GM18502 (cell line): ENCODE results near the gene EPS8L3.
A peak's percentile ranks its signal among the peaks of the same experiment; 100 is the strongest.

Source experiments
- ATAC-seq: cut with Tn5 transposase; IDR thresholded peaks from one replicate; pipeline ENCODE4 v1.9.1; 2021; ENCODE audit warnings: mild to moderate bottlenecking; ENCODE audit not compliant: unreplicated experiment, poor library complexity

Gene EPS8L3

GRCh38 chr1:109782927-109783326 lies 19.2 kb upstream of the EPS8L3 start:
- no peak for ATAC-seq

GRCh38 chr1:109782514-109782913 lies 18.8 kb upstream of the EPS8L3 start:
- ATAC-seq = no peak

- no peak for ATAC-seq
Measured at GRCh38 chr1:109781806-109782205, 18.1 kb upstream of the EPS8L3 start.

GRCh38 chr1:109780982-109781381 lies 17.3 kb upstream of the EPS8L3 start:
- ATAC-seq = no peak

- ATAC-seq = no peak
Measured at GRCh38 chr1:109777980-109778625, 14.4 kb upstream of the EPS8L3 start.

- ATAC-seq = no peak
Measured at GRCh38 chr1:109777436-109777835, 13.7 kb upstream of the EPS8L3 start.

- no peak for ATAC-seq
Measured at GRCh38 chr1:109776911-109777310, 13.2 kb upstream of the EPS8L3 start.

- ATAC-seq = no peak
Measured at GRCh38 chr1:109776206-109776835, 12.6 kb upstream of the EPS8L3 start.

- ATAC-seq = no peak
Measured at GRCh38 chr1:109775398-109775797, 11.7 kb upstream of the EPS8L3 start.

- ATAC-seq = no peak
Measured at GRCh38 chr1:109773900-109774485, 10.3 kb upstream of the EPS8L3 start.

GRCh38 chr1:109773203-109773899 lies 9.6 kb upstream of the EPS8L3 start:
- peak; percentile 71 for ATAC-seq

- no peak for ATAC-seq
Measured at GRCh38 chr1:109772658-109773202, 9.0 kb upstream of the EPS8L3 start.

- ATAC-seq = no peak
Measured at GRCh38 chr1:109771712-109772657, 8.3 kb upstream of the EPS8L3 start.

GRCh38 chr1:109770331-109771095 lies 6.8 kb upstream of the EPS8L3 start:
- no peak for ATAC-seq

GRCh38 chr1:109769330-109770078 lies 5.8 kb upstream of the EPS8L3 start:
- no peak for ATAC-seq

GRCh38 chr1:109768820-109769219 lies 5.1 kb upstream of the EPS8L3 start:
- no peak for ATAC-seq

- no peak for ATAC-seq
Measured at GRCh38 chr1:109768335-109768650, 4.6 kb upstream of the EPS8L3 start.

- ATAC-seq = no peak
Measured at GRCh38 chr1:109767637-109768334, 4.1 kb upstream of the EPS8L3 start.
